IMR-90 (cell line): ENCODE data around the gene CAMSAP3. TPM values are rescaled to one million over a fixed set of nuclear protein-coding genes. Genes with fewer than 3 reads are reported as not detected.

Experiments used
- ATAC-seq: fragments of 200-7000 bp; cut with Tn5 transposase; 2 replicates; pipeline ENCODE4 v1.9.1; 2020; ENCODE audit warnings: low read depth, mild to moderate bottlenecking, moderate library complexity
- BruUV-seq: library from RNA; stranded (reverse); fragments of 400-500 nt; replicated peaks from 2 replicates; lab custom pipeline; 2021; lab: Mats Ljungman, UMichigan
- CTCF ChIA-PET: fragments of 300-600 bp; formaldehyde crosslinking; extraction: SDS; loops from one replicate; lab custom pipeline; 2021; ENCODE audit warnings: antibody characterized with exemption; lab: Yijun Ruan, JAX
- POLR2A ChIA-PET: fragments of 300-600 bp; sonication (Branson Sonifier 250); formaldehyde crosslinking; loops from one replicate; lab custom pipeline; 2022; ENCODE audit warnings: antibody characterized with exemption; ENCODE audit not compliant: unreplicated experiment; lab: Charles Lee
- DNase-seq: peaks from one replicate; pipeline ENCODE4 v3.0.0; 2013
- H2AFZ ChIP-seq: replicated peaks from 2 replicates; pipeline ENCODE3; 2013; ENCODE audit warnings: low read length, mild to moderate bottlenecking; ENCODE audit not compliant: poor library complexity
- H2AK5ac ChIP-seq: 2 replicates; pipeline ENCODE4 v1.6.1; 2013; ENCODE audit warnings: low read depth, low read length, inconsistent platforms
- H2AK9ac ChIP-seq: replicated peaks from 2 replicates; pipeline ENCODE3; 2013; ENCODE audit warnings: mild to moderate bottlenecking, low read depth, low read length, moderate library complexity; ENCODE audit not compliant: poor library complexity
- H2BK120ac ChIP-seq: 2 replicates; pipeline ENCODE4 v1.6.1; 2013; ENCODE audit warnings: low read depth, low read length, inconsistent platforms
- H2BK15ac ChIP-seq: 3 replicates; pipeline ENCODE4 v1.6.1; 2013; ENCODE audit warnings: low read depth, low read length, inconsistent platforms
- H2BK20ac ChIP-seq: 2 replicates; pipeline ENCODE4 v1.6.1; 2013; ENCODE audit warnings: low read depth, mild to moderate bottlenecking, inconsistent platforms, low read length, moderate library complexity
- H2BK5ac ChIP-seq: 2 replicates; pipeline ENCODE4 v1.6.1; 2013; ENCODE audit warnings: mild to moderate bottlenecking, low read depth, low read length, inconsistent platforms; ENCODE audit not compliant: poor library complexity, severe bottlenecking
- H3K14ac ChIP-seq: replicated peaks from 2 replicates; pipeline ENCODE4 v1.6.1; 2013; ENCODE audit warnings: low read depth, low read length, inconsistent platforms
- H3K18ac ChIP-seq: 2 replicates; pipeline ENCODE4 v1.6.1; 2013; ENCODE audit warnings: low read depth, low read length, control low read depth
- H3K23ac ChIP-seq: 2 replicates; pipeline ENCODE4 v1.6.1; 2013; ENCODE audit warnings: low read depth, low read length, inconsistent platforms
- H3K27ac ChIP-seq: 2 replicates; pipeline ENCODE4 v1.5.1; 2013; ENCODE audit warnings: mild to moderate bottlenecking, control low read depth, low read length; ENCODE audit not compliant: insufficient read depth
- H3K27me3 ChIP-seq: 2 replicates; pipeline ENCODE4 v1.6.1; 2013; ENCODE audit warnings: low read length; ENCODE audit not compliant: control insufficient read depth, insufficient read depth
- H3K36me3 ChIP-seq: 2 replicates; pipeline ENCODE4 v1.6.1; 2013; ENCODE audit warnings: low read length, mixed read lengths; ENCODE audit not compliant: control insufficient read depth, insufficient read depth
- H3K4ac ChIP-seq: 2 replicates; pipeline ENCODE4 v1.6.1; 2013; ENCODE audit warnings: low read depth, low read length, inconsistent platforms
- H3K4me1 ChIP-seq: 2 replicates; pipeline ENCODE4 v1.6.1; 2013; ENCODE audit warnings: low read length, mixed read lengths; ENCODE audit not compliant: control insufficient read depth, insufficient read depth
- H3K4me2 ChIP-seq: 2 replicates; pipeline ENCODE4 v1.6.1; 2013; ENCODE audit warnings: low read depth, mild to moderate bottlenecking, control low read depth, low read length, moderate library complexity
- H3K4me3 ChIP-seq: 2 replicates; pipeline ENCODE4 v1.5.1; 2013; ENCODE audit warnings: low read depth, mild to moderate bottlenecking, control low read depth, low read length, moderate library complexity; ENCODE audit not compliant: insufficient read depth
- H3K56ac ChIP-seq: 2 replicates; pipeline ENCODE4 v1.6.1; 2013; ENCODE audit warnings: low read length, inconsistent platforms; ENCODE audit not compliant: insufficient read depth; ENCODE audit errors: extremely low read depth
- H3K79me1 ChIP-seq, 2 experiments: 2 replicates each; pipeline ENCODE4 v1.6.1; 2013; ENCODE audit warnings: low read length in 2 of 2, inconsistent platforms in 1 of 2, low read depth in 1 of 2
- H3K9ac ChIP-seq: 2 replicates; pipeline ENCODE4 v1.6.1; 2013; ENCODE audit warnings: low read depth, low read length, control low read depth
- H3K9me1 ChIP-seq: 2 replicates; pipeline ENCODE4 v1.6.1; 2013; ENCODE audit warnings: low read length, inconsistent platforms; ENCODE audit not compliant: insufficient read depth
- H3K9me3 ChIP-seq: 2 replicates; pipeline ENCODE4 v1.6.1; 2013; ENCODE audit warnings: low read length; ENCODE audit not compliant: control insufficient read depth, insufficient read depth
- H4K20me1 ChIP-seq: 2 replicates; pipeline ENCODE4 v1.6.1; 2013; ENCODE audit warnings: low read length, inconsistent platforms; ENCODE audit not compliant: insufficient read depth
- H4K5ac ChIP-seq: 2 replicates; pipeline ENCODE4 v1.6.1; 2013; ENCODE audit warnings: mild to moderate bottlenecking, low read depth, low read length, control low read depth
- H4K8ac ChIP-seq, 2 experiments: 2 replicates each; pipeline ENCODE4 v1.6.1; 2013; ENCODE audit warnings: low read depth in 2 of 2, low read length in 2 of 2, control low read depth in 1 of 2, inconsistent platforms in 1 of 2
- H4K91ac ChIP-seq: 2 replicates; pipeline ENCODE4 v1.6.1; 2013; ENCODE audit warnings: low read depth, low read length, inconsistent platforms; ENCODE audit not compliant: insufficient read depth
- BHLHE40 ChIP-seq: fragments of 150-350 bp; IDR thresholded peaks from 2 replicates; pipeline ENCODE4 v1.6.1; 2016; ENCODE audit warnings: mild to moderate bottlenecking, low read depth, low read length
- CEBPB ChIP-seq: IDR thresholded peaks from 2 replicates; pipeline ENCODE4 v1.6.1; 2012; ENCODE audit warnings: low read depth, low read length, improper control_type of control experiment
- CHD1 ChIP-seq: IDR thresholded peaks from 2 replicates; pipeline ENCODE4 v1.6.1; 2012; ENCODE audit warnings: low read depth, low read length, improper control_type of control experiment
- CTCF ChIP-seq: conservative IDR thresholded peaks from 2 replicates; pipeline ENCODE4 v1.5.1; 2012; ENCODE audit warnings: mild to moderate bottlenecking, low read depth, low read length, improper control_type of control experiment
- ELK1 ChIP-seq: fragments of 150-350 bp; IDR thresholded peaks from 2 replicates; pipeline ENCODE4 v1.6.1; 2016; ENCODE audit warnings: low read depth, mild to moderate bottlenecking, low read length, moderate library complexity, borderline replicate concordance
- FOS ChIP-seq: fragments of 150-350 bp; IDR thresholded peaks from 2 replicates; pipeline ENCODE4 v1.6.1; 2016; ENCODE audit warnings: low read depth, low read length
- MAFK ChIP-seq: IDR thresholded peaks from 2 replicates; pipeline ENCODE4 v1.6.1; 2012; ENCODE audit warnings: low read depth, low read length, improper control_type of control experiment
- MAZ ChIP-seq: IDR thresholded peaks from 2 replicates; pipeline ENCODE4 v1.6.1; 2012; ENCODE audit warnings: low read depth, mild to moderate bottlenecking, low read length, improper control_type of control experiment, moderate library complexity, borderline replicate concordance
- MXI1 ChIP-seq: IDR thresholded peaks from 2 replicates; pipeline ENCODE4 v1.6.1; 2012; ENCODE audit warnings: low read depth, mild to moderate bottlenecking, low read length, moderate library complexity, borderline replicate concordance
- NFE2L2 ChIP-seq: fragments of 150-350 bp; IDR thresholded peaks from 2 replicates; pipeline ENCODE4 v1.6.1; 2016; ENCODE audit warnings: low read depth, mild to moderate bottlenecking, low read length
- POLR2A ChIP-seq: IDR thresholded peaks from 2 replicates; pipeline ENCODE4 v1.6.1; 2012; ENCODE audit warnings: mild to moderate bottlenecking, low read depth, low read length
- RAD21 ChIP-seq: IDR thresholded peaks from 2 replicates; pipeline ENCODE4 v1.6.1; 2012; ENCODE audit warnings: low read length, improper control_type of control experiment
- RCOR1 ChIP-seq: IDR thresholded peaks from 2 replicates; pipeline ENCODE4 v1.6.1; 2012; ENCODE audit warnings: mild to moderate bottlenecking, low read length, improper control_type of control experiment; ENCODE audit not compliant: insufficient replicate concordance
- RFX5 ChIP-seq: IDR thresholded peaks from 2 replicates; pipeline ENCODE4 v1.8.0; 2012; ENCODE audit warnings: low read depth, mild to moderate bottlenecking, low read length, moderate library complexity
- SMC3 ChIP-seq: fragments of 150-350 bp; IDR thresholded peaks from 2 replicates; pipeline ENCODE4 v1.6.1; 2016; ENCODE audit warnings: low read depth, mild to moderate bottlenecking, antibody characterized with exemption, low read length, moderate library complexity
- USF2 ChIP-seq: fragments of 150-350 bp; IDR thresholded peaks from 2 replicates; pipeline ENCODE4 v1.6.1; 2017; ENCODE audit warnings: mild to moderate bottlenecking, antibody characterized with exemption, low read length, low read depth
- WGBS, 2 experiments: methylation state at CpG; one replicate each; pipeline versions ENCODE4 v1.1.5 to v1.1.7; 2013; ENCODE audit warnings: missing lambda C conversion rate in 2 of 2; ENCODE audit not compliant: insufficient read length in 1 of 2; ENCODE audit errors: extremely low coverage in 2 of 2; 5-methylcytosine and 5-hydroxymethylcytosine counted together
- dilution Hi-C: fragments of 300-500 bp; cut with HindIII; formaldehyde crosslinking; loops from one replicate; pipeline ENCODE4 v1.14.3; 2018; ENCODE audit warnings: low sequenced_read_pairs; ENCODE audit not compliant: unreplicated experiment
- in situ Hi-C: fragments of 300-500 bp; cut with MboI; formaldehyde crosslinking; loops from 3 replicates; pipeline ENCODE4 v1.14.3; 2019; ENCODE audit warnings: low sequenced_read_pairs, inconsistent platforms, mixed read lengths
- intact Hi-C: fragments of 100-400 bp; cut with micrococcal nuclease; formaldehyde crosslinking; loops from 2 replicates; pipeline ENCODE4 v1.10.0; 2022
- polyA plus RNA-seq, 3 experiments: library from polyadenylated mRNA; depleted of rRNA; stranded (reverse); fragments of >200 nt; gene quantifications; 2 replicates each; pipeline ENCODE4 v1.2.3, GENCODE V29; 2012; ENCODE audit warnings: low replicate concordance in 1 of 3
- total RNA-seq: library from RNA; depleted of rRNA; stranded (reverse); fragments of >200 nt; gene quantifications from 2 replicates; pipeline ENCODE4 v1.2.3, GENCODE V29; 2012

Gene CAMSAP3
- total and polyA plus RNA-seq, 2 of the 4 experiments (the other 2 are of a cell fraction), result not detected

GRCh38 chr19:7655581-7655980 is 59.9 kb downstream of the CAMSAP3 start:
- in situ Hi-C loops, result no loop called here
- Histone ChIP-seq H3K18ac (no peak overlapping the region), H2AFZ (no peak overlapping the region), H4K91ac (no peak overlapping the region), H3K14ac (no peak overlapping the region), H3K27ac (no peak overlapping the region), H2BK20ac (no peak overlapping the region), H4K20me1 (no peaks in the 10 kb centered on the region), H2BK15ac (no peak overlapping the region), H4K5ac (no peak overlapping the region), H3K56ac (no peak overlapping the region), H3K79me1 (no peaks in the 10 kb centered on the region), H2AK9ac (no peak overlapping the region), H3K27me3 (peaks cover 9% of the 10 kb centered on the region; the same call in 1 of the 2 replicates), H2AK5ac (no peak overlapping the region), H2BK120ac (no peak overlapping the region), H3K9me1 (no peaks in the 10 kb centered on the region), H3K9me3 (no peaks in the 10 kb centered on the region), H3K4me2 (no peak overlapping the region), H3K4me3 (no peak overlapping the region), H4K8ac (no peak overlapping the region), H3K4me1 (no peaks in the 10 kb centered on the region), H3K36me3 (no peaks in the 10 kb centered on the region), H3K23ac (no peak overlapping the region), H3K9ac (no peak overlapping the region), H2BK5ac (no peak overlapping the region), H3K4ac (no peak overlapping the region)
- CTCF ChIA-PET, result no interaction called here
- no TSS peak for BruUV-seq
- DNase-seq (no peak), ATAC-seq (no peak)
- WGBS, 2 experiments, result 54% methylated on average over 3 of the region's 8 CpGs; no CpG with 5 or more reads in 1 of the 2 experiments
- TF ChIP-seq CTCF, result no peak
- TF ChIP-seq RAD21, result no peak
- TF ChIP-seq RFX5, result no peak
- TF ChIP-seq NFE2L2, result no peak
- TF ChIP-seq USF2, result no peak
- TF ChIP-seq POLR2A, result no peak
- no peak for TF ChIP-seq MAZ
- no peak for TF ChIP-seq CHD1
- no peak for TF ChIP-seq MAFK
- TF ChIP-seq RCOR1, result no peak
- no peak for TF ChIP-seq FOS
- TF ChIP-seq ELK1, result no peak
- no peak for TF ChIP-seq MXI1
- no peak for TF ChIP-seq SMC3
- TF ChIP-seq BHLHE40, result no peak
- no peak for TF ChIP-seq CEBPB
- intact Hi-C loops, result no loop called here
- dilution Hi-C loops, result no loop called here
- POLR2A ChIA-PET, result no interaction called here
